NCI-H1930 (cell line): ENCODE data around the gene TBCB.

Source experiments
- DNase-seq, 2 experiments: peaks; one replicate each; lab custom pipeline; 2025; lab: John Stamatoyannopoulos, UW

The TBCB gene

GRCh38 chr19:36136964-36137686 is 21.9 kb downstream of the TBCB start:
- DNase-seq = no peak

DNA sequence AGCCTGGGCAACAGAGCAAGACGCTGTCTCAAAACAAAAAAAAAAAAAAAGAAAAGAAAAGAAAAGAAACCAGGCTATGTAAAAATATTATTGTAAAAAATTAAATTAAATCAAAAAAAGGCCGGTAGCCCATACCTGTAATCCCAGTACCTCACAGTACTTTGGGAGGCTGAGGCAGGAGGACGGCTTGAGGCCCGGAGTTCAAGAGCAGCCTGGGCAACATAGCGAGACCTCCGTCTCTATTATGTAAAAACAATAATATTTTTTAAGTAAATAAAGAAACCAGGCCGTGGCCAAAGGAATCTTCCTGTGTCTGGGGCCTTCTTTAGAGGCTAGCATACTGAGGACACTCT is 23.8 kb downstream of the TBCB start:
- no peak for DNase-seq

GRCh38 chr19:36139473-36140303 is 24.4 kb downstream of the TBCB start, which contains the start of gene CAPNS1:
Gene CAPNS1 (plus strand): TSS chr19:36140066. CDS start chr19:36141012, 946 bp downstream.
- DNase-seq = peak; percentile 96 to 99

GRCh38 chr19:36140304-36141038 is 25.2 kb downstream of the TBCB start:
- DNase-seq = peak; percentile 54 to 72

GRCh38 chr19:36141039-36141927 is 26.0 kb downstream of the TBCB start:
- DNase-seq = peak; percentile 72 to 81

DNA sequence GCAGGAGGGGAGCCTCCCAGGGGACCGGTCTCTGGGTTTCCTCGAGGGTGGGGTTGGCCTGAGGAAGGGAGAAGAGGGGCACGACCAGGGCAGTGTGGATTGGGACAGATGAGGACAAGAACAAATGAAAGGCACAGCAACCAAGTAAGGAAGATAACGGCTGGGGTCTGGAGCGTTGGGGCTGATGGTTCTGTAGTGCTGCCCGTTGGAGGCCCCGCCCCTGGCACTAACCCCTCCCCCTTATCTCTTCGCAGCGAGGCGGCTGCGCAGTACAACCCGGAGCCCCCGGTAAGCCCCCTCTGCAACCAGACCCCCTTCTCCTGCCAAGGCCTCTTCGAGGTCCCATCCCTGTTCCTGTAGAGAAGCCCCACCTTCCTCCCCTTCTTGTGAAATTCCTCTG is 26.8 kb downstream of the TBCB start:
- DNase-seq = no peak

DNA sequence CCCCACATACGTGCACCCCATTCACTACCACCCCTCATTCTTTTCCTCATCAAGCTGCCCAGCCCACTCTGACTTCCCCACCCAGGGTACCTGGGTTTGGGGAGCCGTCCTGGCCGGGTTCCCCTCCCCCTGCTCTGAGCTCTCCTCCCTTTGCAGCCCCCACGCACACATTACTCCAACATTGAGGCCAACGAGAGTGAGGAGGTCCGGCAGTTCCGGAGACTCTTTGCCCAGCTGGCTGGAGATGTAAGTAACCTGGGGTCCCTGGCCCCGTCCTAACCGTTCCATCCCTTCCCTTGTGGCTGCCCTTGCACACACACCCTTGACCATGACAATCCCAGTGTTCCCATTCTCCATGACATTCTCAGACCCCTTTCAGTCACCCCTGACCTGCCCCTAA is 27.2 kb downstream of the TBCB start:
- no peak for DNase-seq

- no peak for DNase-seq
Measured at GRCh38 chr19:36144624-36145023, 29.4 kb downstream of the TBCB start.

DNA sequence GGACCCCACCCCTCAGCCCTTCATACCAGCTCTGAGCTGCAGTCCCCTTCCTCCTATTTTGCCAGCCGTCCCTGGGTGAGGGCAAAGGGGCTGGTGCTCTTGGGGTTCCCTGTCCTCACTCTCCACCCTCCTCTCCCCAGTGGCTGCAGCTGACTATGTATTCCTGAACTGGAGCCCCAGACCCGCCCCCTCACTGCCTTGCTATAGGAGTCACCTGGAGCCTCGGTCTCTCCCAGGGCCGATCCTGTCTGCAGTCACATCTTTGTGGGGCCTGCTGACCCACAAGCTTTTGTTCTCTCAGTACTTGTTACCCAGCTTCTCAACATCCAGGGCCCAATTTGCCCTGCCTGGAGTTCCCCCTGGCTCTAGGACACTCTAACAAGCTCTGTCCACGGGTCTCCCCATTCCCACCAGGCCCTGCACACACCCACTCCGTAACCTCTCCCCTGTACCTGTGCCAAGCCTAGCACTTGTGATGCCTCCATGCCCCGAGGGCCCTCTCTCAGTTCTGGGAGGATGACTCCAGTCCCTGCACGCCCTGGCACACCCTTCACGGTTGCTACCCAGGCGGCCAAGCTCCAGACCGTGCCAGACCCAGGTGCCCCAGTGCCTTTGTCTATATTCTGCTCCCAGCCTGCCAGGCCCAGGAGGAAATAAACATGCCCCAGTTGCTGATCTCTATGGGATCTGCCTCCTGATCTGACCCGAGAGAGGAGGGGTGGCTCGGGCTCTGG is 34.6 kb downstream of the TBCB start:
- DNase-seq = no peak

DNA sequence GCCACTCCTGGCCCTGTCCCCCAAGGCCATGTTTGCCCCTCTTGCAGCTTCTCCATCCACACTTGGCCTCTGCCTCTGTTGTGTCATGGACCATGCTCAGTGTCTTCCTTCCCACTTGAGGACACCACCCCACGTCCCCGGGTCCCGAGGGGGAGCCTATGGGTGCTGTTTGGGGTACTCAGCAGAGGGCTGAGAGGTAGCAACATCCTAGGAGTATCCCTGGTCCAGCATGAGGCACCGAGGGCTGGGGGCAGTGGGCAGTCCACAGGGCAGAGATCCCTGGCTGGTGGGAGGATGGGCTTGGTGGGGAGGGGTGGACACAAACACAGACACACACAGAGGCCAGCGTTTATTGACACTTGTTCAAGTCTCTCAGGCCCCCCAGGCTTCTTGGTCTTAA is 35.3 kb downstream of the TBCB start:
- DNase-seq = no peak

GRCh38 chr19:36151144-36152018 is 36.1 kb downstream of the TBCB start:
- no peak for DNase-seq

GRCh38 chr19:36152019-36152351 is 36.7 kb downstream of the TBCB start:
- DNase-seq = no peak

GRCh38 chr19:36152352-36153091 is 37.3 kb downstream of the TBCB start, which contains the start of gene COX7A1:
Gene COX7A1 (minus strand): TSS chr19:36152447. CDS start chr19:36152407, 40 bp downstream.
- no peak for DNase-seq

DNA sequence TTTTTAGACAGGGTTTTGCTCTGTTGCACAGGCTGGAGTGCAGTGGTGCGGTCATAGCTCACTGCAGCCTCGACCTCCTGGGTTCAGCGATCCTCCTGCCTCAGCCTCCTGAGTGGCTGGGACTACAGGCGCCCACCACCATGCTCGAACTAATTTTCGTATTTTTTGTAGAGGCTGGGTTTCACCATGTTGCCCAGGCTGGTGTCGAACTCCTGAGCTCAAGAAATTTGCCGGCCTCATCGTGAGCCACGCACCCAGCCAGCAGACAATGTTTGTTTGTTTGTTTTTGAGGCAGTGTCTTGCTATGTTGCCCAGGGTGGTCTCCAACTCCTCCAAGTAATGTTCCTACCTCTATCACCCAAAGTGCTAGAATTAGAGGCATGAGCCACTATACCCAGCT is 37.9 kb downstream of the TBCB start:
- DNase-seq = no peak

- no peak for DNase-seq
Measured at GRCh38 chr19:36160821-36161596, 45.7 kb downstream of the TBCB start.

DNA sequence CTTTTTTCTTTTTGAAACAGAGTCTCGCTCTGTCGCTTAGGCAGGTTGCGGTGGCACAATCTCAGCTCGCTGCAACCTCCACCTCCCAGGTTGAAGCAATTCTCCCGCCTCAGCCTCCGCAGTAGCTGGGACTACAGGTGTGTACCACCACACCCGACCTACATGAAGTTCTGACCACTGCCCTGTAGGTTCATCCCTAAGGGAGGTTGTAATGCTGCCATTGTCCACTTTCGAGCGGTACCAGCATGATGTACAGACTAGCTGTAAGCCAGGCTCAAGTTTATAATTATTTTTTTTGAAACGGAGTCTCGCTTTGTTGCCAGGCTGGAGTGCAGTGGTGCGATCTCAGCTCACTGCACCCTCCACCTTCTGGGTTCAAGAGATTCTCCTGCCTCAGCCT is 48.5 kb downstream of the TBCB start:
- DNase-seq = no peak

DNA sequence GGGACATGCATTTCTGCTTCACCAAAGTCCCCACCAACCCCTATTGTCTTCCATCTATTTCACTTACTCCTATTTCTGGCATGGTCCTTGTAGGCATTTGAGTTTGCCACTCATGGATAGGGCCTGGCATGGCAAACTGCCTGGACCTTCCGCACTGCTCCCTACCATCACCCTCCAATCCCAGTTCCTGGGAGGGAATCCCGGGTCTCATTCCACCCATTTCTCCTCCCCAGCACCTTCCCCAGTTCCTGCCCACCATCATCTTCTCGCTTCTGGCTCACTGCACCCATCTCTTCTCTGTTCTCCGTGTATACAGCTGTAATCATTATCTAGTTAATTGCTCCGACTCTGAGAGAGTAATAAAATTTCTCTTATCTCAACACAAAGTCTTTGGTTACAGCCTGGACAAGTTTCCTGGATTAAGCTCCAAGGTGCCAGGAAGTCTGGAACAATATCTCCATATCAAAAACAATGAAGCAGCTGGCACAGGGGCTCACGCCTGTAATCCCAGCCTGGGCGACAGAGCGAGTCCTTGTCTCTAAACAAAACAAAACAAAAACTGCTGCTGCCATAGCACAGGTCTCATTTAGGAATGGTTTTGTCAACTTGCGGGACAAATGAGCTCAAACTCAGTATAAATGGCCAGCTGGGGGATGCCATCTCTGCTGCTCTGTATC is 54.0 kb downstream of the TBCB start:
- DNase-seq = peak; percentile 38 to 68

DNA sequence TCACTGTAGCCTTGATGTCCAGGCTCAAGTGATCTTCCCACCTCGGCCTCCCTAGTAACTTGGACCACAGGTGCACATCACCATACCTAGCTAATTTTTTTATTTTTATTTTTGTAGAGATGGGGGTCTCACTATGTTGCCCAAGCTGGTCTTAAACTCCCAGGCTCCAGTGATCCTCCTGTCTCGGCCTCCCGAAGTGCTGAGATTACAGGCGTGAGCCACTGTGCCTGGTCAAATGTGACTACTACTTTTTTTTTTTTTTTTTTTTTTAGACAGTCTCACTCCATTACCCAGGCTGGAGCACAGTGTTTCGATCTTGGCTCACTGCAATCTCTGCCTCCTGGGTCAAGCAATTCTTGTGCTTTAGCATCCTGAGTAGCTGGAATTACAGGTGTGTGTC is 57.6 kb downstream of the TBCB start:
- no peak for DNase-seq
